Neural cell (in vitro differentiated cells): ENCODE results near the gene SPECC1.

ENCODE experiments used
- CTCF ChIP-seq: fragments of 450-650 bp; IDR thresholded peaks from 2 replicates; pipeline ENCODE4 v1.5.1; 2014; ENCODE audit warnings: antibody characterized with exemption, mild to moderate bottlenecking, moderate library complexity; ENCODE audit not compliant: poor library complexity, severe bottlenecking
- EZH2 ChIP-seq: fragments of 200-600, 300-800 bp; shearing (Covaris generic), sonication (generic); IDR thresholded peaks from 2 replicates; pipeline ENCODE4 v1.6.1; 2014; ENCODE audit warnings: antibody characterized with exemption, low read length, borderline replicate concordance, mild to moderate bottlenecking; ENCODE audit not compliant: insufficient read depth, poor library complexity, severe bottlenecking
- REST ChIP-seq: IDR thresholded peaks from 2 replicates; pipeline ENCODE4 v1.6.1; 2012; ENCODE audit warnings: borderline replicate concordance

- TF ChIP-seq CTCF (no peak), REST (no peak), EZH2 (no peak)
These were observed 271.7 kb downstream of the SPECC1 start for GRCh38 chr17:20280851-20281250.
